SU-DHL-6 (cell line): ENCODE data around the gene CECR2.

Source experiments
- H2AFZ ChIP-seq: fragments of 200-600 bp; sonication (generic); 2 replicates; pipeline ENCODE4 v1.6.1; 2014; ENCODE audit warnings: low read depth, mild to moderate bottlenecking, moderate library complexity, mixed read lengths, antibody characterized with exemption, low read length; ENCODE audit not compliant: severe bottlenecking
- H3F3A ChIP-seq: fragments of 200-600 bp; shearing (Covaris generic); 2 replicates; pipeline ENCODE4 v1.6.0; 2016; ENCODE audit warnings: antibody characterized with exemption, mild to moderate bottlenecking; ENCODE audit not compliant: insufficient read depth
- H3K27ac ChIP-seq: fragments of 200-600 bp; sonication (generic); 2 replicates; pipeline ENCODE4 v1.5.1; 2016; ENCODE audit warnings: low read depth, mild to moderate bottlenecking, low read length, moderate library complexity, mixed read lengths
- H3K27me3 ChIP-seq: fragments of 200-600 bp; sonication (generic), shearing (Covaris generic); 2 replicates; pipeline ENCODE4 v1.6.0; 2014; ENCODE audit warnings: mild to moderate bottlenecking, low read length
- H3K36me3 ChIP-seq: fragments of 200-600 bp; sonication (generic); 2 replicates; pipeline ENCODE4 v1.6.1; 2014; ENCODE audit warnings: mild to moderate bottlenecking, low read length, mixed read lengths
- H3K4me2 ChIP-seq: fragments of 300-600, 200-600 bp; shearing (Covaris generic), sonication (generic); 2 replicates; pipeline ENCODE4 v1.6.0; 2014; ENCODE audit warnings: low read length, low read depth, mild to moderate bottlenecking; ENCODE audit not compliant: poor library complexity, severe bottlenecking
- H3K4me3 ChIP-seq: fragments of 200-600 bp; sonication (generic); 2 replicates; pipeline ENCODE4 v1.5.1; 2014; ENCODE audit warnings: antibody characterized with exemption, low read length, mild to moderate bottlenecking, mixed read lengths; ENCODE audit not compliant: insufficient read depth, poor library complexity, severe bottlenecking
- H3K79me2 ChIP-seq: fragments of 200-600 bp; sonication (generic); 2 replicates; pipeline ENCODE4 v1.6.1; 2014; ENCODE audit warnings: mild to moderate bottlenecking, low read length, moderate library complexity; ENCODE audit not compliant: insufficient read depth
- H3K9ac ChIP-seq: fragments of 200-600 bp; sonication (generic); 2 replicates; pipeline ENCODE4 v1.7.0; 2014; ENCODE audit warnings: mild to moderate bottlenecking, low read length
- H3K9me2 ChIP-seq: fragments of 200-600 bp; sonication (generic); replicated peaks from 2 replicates; pipeline ENCODE4 v1.6.1; 2014; ENCODE audit warnings: low read length; ENCODE audit not compliant: insufficient read depth
- H3K9me3 ChIP-seq: fragments of 200-600 bp; sonication (generic); 2 replicates; pipeline ENCODE4 v1.6.1; 2014; ENCODE audit warnings: low read length, mixed read lengths; ENCODE audit not compliant: insufficient read depth
- H4K20me1 ChIP-seq: fragments of 200-600 bp; sonication (generic); 2 replicates; pipeline ENCODE4 v1.6.1; 2014; ENCODE audit warnings: low read depth, mild to moderate bottlenecking, antibody characterized with exemption, low read length, moderate library complexity, mixed read lengths
- CTCF ChIP-seq: fragments of 200-600 bp; sonication (generic); IDR thresholded peaks from one replicate; pipeline ENCODE4 v1.5.1; 2017; ENCODE audit warnings: antibody characterized with exemption, mild to moderate bottlenecking, low read length, moderate library complexity; ENCODE audit not compliant: insufficient read depth, poor library complexity, severe bottlenecking
- EZH2phosphoT487 ChIP-seq: fragments of 200-600 bp; sonication (generic), shearing (Covaris generic); conservative IDR thresholded peaks from 2 replicates; pipeline ENCODE4 v1.6.1; 2018; ENCODE audit warnings: mild to moderate bottlenecking, antibody characterized with exemption, low read length, moderate library complexity, mixed read lengths

The CECR2 gene

GRCh38 chr22:17339095-17339693 lies 30.1 kb upstream of the CECR2 start:
- H3K4me2 ChIP-seq = no peak overlapping the region
- no peaks in the 10 kb centered on the region for H3K27me3 ChIP-seq
- H3K36me3 ChIP-seq = no peaks in the 10 kb centered on the region
- H2AFZ ChIP-seq = no peak overlapping the region
- TF ChIP-seq EZH2phosphoT487 = no peak
- no peak for TF ChIP-seq CTCF
- no peak overlapping the region for H3K27ac ChIP-seq
- no peaks in the 10 kb centered on the region for H3K9me2 ChIP-seq
- no peaks in the 10 kb centered on the region for H4K20me1 ChIP-seq
- no peaks in the 10 kb centered on the region for H3F3A ChIP-seq
- no peaks in the 10 kb centered on the region for H3K79me2 ChIP-seq
- no peak overlapping the region for H3K9ac ChIP-seq
- H3K9me3 ChIP-seq = no peaks in the 10 kb centered on the region
- H3K4me3 ChIP-seq = no peak overlapping the region

GRCh38 chr22:17342361-17342760 lies 26.9 kb upstream of the CECR2 start:
- Histone ChIP-seq H3K4me2 (no peak overlapping the region), H3K9me2 (no peaks in the 10 kb centered on the region), H2AFZ (no peak overlapping the region), H3F3A (no peaks in the 10 kb centered on the region), H3K27me3 (no peaks in the 10 kb centered on the region), H3K27ac (no peak overlapping the region), H3K9me3 (no peaks in the 10 kb centered on the region), H4K20me1 (no peaks in the 10 kb centered on the region), H3K9ac (no peak overlapping the region), H3K79me2 (no peaks in the 10 kb centered on the region), H3K36me3 (no peaks in the 10 kb centered on the region), H3K4me3 (no peak overlapping the region)
- TF ChIP-seq EZH2phosphoT487 (no peak), CTCF (no peak)

GRCh38 chr22:17343766-17344165 lies 25.5 kb upstream of the CECR2 start:
- H3K27me3 ChIP-seq = no peaks in the 10 kb centered on the region
- no peaks in the 10 kb centered on the region for H4K20me1 ChIP-seq
- no peak overlapping the region for H3K4me3 ChIP-seq
- no peaks in the 10 kb centered on the region for H3K9me3 ChIP-seq
- H3K27ac ChIP-seq = no peak overlapping the region
- H3K9ac ChIP-seq = no peak overlapping the region
- H3F3A ChIP-seq = no peaks in the 10 kb centered on the region
- no peaks in the 10 kb centered on the region for H3K9me2 ChIP-seq
- no peak overlapping the region for H2AFZ ChIP-seq
- TF ChIP-seq CTCF (no peak), EZH2phosphoT487 (no peak)
- no peaks in the 10 kb centered on the region for H3K36me3 ChIP-seq
- H3K79me2 ChIP-seq = no peaks in the 10 kb centered on the region
- H3K4me2 ChIP-seq = no peak overlapping the region
